Measurements from ENCODE around the gene SOX18. TPM values are rescaled to one million over a fixed set of nuclear protein-coding genes. Genes with fewer than 3 reads are reported as not detected.
"Not testable (repeated sequence)": the region's sequence is repeated elsewhere in the genome, so short reads cannot be mapped to it uniquely, and the experiment has no call there.

Gene SOX18
- polyA plus RNA-seq, 1 donor, result 5.3 TPM

DNA sequence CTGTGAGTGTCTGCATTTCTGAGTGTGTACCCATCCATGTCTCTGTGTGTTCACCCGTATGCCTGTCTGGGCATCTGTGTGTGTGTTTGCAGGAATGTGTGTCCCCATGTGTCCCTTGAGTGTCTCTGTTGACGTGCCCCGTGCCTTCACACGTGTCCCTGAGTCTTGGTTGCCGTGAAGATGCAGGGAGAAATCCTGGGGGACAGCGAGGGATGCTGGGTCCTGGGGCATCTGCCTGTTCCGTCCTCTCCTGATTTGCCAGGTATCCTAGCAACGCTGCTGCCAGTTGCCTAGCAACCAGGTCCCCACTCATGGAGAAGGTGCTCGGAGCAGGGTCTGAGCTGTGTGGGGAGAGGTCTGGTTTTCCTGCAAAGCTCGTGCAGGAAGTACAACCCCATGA, 40.7 kb upstream of the SOX18 start:
- WGBS (ENCODE audit: insufficient coverage, low lambda C conversion rate), result no CpG with 5 or more reads among the region's 10 CpGs
- no peak for DNase-seq
- no peaks in the 10 kb centered on the region for H3K4me1 ChIP-seq (ENCODE audit: control insufficient read depth, insufficient read depth, low read length)

DNA sequence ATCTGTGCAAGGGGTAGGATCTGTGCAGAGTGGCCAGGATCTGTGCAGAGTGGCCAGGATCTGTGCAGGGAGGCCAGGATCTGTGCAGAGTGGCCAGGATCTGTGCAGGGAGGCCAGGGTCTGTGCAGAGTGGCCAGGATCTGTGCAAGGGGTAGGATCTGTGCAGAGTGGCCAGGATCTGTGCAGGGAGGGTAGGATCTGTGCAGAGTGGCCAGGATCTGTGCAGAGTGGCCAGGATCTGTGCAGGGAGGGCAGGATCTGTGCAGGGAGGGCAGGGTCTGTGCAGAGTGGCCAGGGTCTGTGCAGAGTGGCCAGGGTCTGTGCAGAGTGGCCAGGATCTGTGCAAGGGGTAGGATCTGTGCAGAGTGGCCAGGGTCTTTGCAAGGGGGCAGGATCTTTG, 39.1 kb upstream of the SOX18 start:
- H3K9me3 ChIP-seq (ENCODE audit: control insufficient read depth, low read depth, low read length), result not testable (repeated sequence)
- peaks cover 55% of the 10 kb centered on the region for H3K27me3 ChIP-seq (ENCODE audit: control insufficient read depth, insufficient read depth, low read length)

More for the DNA sequence above, 40.7 kb upstream of the SOX18 start:
- no peaks in the 10 kb centered on the region for H3K36me3 ChIP-seq (ENCODE audit: control insufficient read depth, insufficient read depth, low read length)
- peaks cover 41% of the 10 kb centered on the region for H3K27me3 ChIP-seq (ENCODE audit: control insufficient read depth, insufficient read depth, low read length)
- no peak overlapping the region for H3K4me3 ChIP-seq (ENCODE audit: low read length)
- H3K27ac ChIP-seq (ENCODE audit: low read length), result no peak overlapping the region
- no peaks in the 10 kb centered on the region for H3K9me3 ChIP-seq (ENCODE audit: control insufficient read depth, low read depth, low read length)

DNA sequence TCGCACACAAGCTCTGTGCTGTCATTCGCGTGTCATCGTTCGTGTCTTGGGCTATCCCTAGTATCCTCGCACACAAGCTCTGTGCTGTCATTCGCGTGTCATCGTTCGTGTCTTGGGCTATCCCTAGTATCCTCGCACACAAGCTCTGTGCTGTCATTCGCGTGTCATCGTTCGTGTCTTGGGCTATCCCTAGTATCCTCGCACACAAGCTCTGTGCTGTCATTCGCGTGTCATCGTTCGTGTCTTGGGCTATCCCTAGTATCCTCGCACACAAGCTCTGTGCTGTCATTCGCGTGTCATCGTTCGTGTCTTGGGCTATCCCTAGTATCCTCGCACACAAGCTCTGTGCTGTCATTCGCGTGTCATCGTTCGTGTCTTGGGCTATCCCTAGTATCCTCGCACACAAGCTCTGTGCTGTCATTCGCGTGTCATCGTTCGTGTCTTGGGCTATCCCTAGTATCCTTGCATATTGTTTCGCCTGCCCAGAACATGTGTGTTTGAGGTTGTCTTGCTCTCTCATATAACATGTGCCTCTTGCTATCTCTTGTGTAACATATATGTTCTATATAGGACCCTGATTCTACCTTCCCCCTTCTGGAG, 37.9 kb upstream of the SOX18 start:
- H3K27ac ChIP-seq (ENCODE audit: low read length); H3K4me3 ChIP-seq (ENCODE audit: low read length); H3K36me3 ChIP-seq (ENCODE audit: control insufficient read depth, insufficient read depth, low read length); DNase-seq; H3K9me3 ChIP-seq (ENCODE audit: control insufficient read depth, low read depth, low read length): not testable (repeated sequence)
- H3K4me1 ChIP-seq (ENCODE audit: control insufficient read depth, insufficient read depth, low read length), result peaks cover 13% of the 10 kb centered on the region
- WGBS (ENCODE audit: insufficient coverage, low lambda C conversion rate), result no CpG with 5 or more reads among the region's 36 CpGs
- H3K27me3 ChIP-seq (ENCODE audit: control insufficient read depth, insufficient read depth, low read length), result peaks cover 57% of the 10 kb centered on the region

More for the DNA sequence above, 39.1 kb upstream of the SOX18 start:
- not testable (repeated sequence) for H3K36me3 ChIP-seq (ENCODE audit: control insufficient read depth, insufficient read depth, low read length); H3K4me3 ChIP-seq (ENCODE audit: low read length); H3K27ac ChIP-seq (ENCODE audit: low read length); H3K4me1 ChIP-seq (ENCODE audit: control insufficient read depth, insufficient read depth, low read length); DNase-seq

DNA sequence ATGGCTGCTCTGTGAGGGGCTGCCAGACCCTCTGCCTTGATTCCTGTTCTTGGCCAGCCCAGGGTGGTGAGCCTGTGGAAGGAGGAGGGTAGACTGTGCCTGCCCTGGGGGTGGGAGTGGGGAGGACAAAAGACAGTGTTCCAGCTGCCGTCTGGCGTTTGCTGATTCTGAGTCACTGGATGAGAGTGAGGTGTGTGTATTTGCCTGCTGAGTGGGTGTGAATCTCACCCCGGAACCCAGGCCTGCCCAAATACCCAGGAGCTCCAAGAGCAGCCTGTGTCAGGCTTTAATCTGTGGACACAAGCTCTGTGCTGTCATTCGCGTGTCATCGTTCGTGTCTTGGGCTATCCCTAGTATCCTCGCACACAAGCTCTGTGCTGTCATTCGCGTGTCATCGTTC, 37.4 kb upstream of the SOX18 start:
- DNase-seq, result no peak
- peaks cover 3% of the 10 kb centered on the region for H3K9me3 ChIP-seq (ENCODE audit: control insufficient read depth, low read depth, low read length)
- H3K4me1 ChIP-seq (ENCODE audit: control insufficient read depth, insufficient read depth, low read length), result peaks cover 13% of the 10 kb centered on the region
- no peak overlapping the region for H3K4me3 ChIP-seq (ENCODE audit: low read length)
- H3K27me3 ChIP-seq (ENCODE audit: control insufficient read depth, insufficient read depth, low read length), result peaks cover 60% of the 10 kb centered on the region
- no peaks in the 10 kb centered on the region for H3K36me3 ChIP-seq (ENCODE audit: control insufficient read depth, insufficient read depth, low read length)
- no peak overlapping the region for H3K27ac ChIP-seq (ENCODE audit: low read length)
- whole genome bisulfite sequencing (ENCODE audit: insufficient coverage, low lambda C conversion rate), result no CpG with 5 or more reads among the region's 11 CpGs

DNA sequence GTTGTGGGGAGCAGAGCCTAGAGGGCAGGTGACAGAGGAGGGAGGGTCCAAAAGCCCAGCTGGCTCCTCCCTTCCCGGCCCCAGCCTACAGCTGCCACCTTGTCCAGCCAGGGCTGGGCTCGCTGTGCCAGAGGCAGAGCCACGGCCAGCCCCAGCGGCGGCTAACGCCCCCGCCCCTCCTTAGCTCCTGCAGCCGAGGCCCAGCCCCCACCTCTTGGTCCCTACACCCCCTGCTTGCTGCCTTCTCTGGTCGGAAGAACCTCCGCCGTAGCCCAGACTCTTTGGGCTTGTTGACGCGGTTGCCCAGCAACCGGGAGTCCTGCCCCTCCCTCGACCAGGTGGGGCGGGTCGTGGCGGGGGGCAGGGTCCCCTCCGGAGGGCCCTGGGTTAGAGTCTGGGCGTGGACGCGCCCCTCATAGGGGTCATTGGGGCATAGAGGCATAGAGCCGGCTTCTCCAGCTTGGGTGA, 35.3 kb upstream of the SOX18 start:
- DNase-seq, result no peak
- WGBS (ENCODE audit: insufficient coverage, low lambda C conversion rate), result no CpG with 5 or more reads among the region's 23 CpGs
- H3K36me3 ChIP-seq (ENCODE audit: control insufficient read depth, insufficient read depth, low read length), result no peaks in the 10 kb centered on the region
- H3K27ac ChIP-seq (ENCODE audit: low read length), result no peak overlapping the region
- peaks cover 76% of the 10 kb centered on the region for H3K27me3 ChIP-seq (ENCODE audit: control insufficient read depth, insufficient read depth, low read length)
- peaks cover 3% of the 10 kb centered on the region for H3K9me3 ChIP-seq (ENCODE audit: control insufficient read depth, low read depth, low read length)
- no peak overlapping the region for H3K4me3 ChIP-seq (ENCODE audit: low read length)
- peaks cover 13% of the 10 kb centered on the region for H3K4me1 ChIP-seq (ENCODE audit: control insufficient read depth, insufficient read depth, low read length)

DNA sequence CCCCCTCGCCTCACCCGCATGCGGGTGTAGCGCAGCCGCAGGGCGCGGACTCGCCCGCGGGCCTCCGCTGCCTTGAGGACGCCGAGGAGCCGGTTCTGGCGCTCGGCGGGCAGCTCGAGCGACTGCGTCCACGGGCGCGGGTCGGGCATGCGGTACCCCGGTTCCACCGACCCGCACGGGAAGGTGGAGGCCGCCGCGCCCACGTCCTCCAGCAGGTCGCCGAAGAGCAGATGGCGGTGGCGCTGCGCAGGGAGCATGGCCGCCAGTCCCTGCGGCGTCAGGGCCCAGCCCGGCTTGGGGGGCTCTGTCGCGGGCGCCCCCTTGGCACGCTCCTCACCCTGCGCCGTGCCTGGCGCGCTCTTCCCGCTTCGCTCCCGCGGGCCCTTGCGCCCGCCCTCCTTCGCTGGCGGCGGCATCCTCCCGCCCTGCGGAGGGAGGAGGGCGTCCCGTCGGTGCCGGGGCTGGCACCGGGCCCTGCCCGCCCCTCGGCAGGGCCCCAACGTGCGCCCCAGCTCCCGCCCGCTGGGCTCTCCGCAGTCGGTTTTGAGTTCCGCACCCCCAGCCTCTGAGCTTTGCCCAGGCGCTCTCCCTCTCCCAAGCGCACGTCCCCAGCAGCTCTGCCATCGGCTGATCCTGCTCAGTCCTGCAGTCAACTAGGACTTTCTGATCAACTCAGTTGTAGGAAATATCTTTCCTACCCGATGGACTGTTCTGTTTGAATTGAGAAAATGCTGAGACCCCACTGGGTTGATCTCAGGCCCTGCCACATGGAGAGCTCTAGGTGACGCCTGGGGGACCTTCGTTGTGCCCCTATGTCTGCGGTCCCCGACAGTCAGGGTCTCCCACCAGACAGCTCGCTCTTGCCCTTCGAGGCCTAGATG, 34.6 kb upstream of the SOX18 start, which contains the start of gene LKAAEAR1:
Gene LKAAEAR1, minus strand, starts transcription at position 595 of the 881 bp plus-strand sequence. Its CDS starts 179 bp downstream, at position 416.
- Histone ChIP-seq H3K36me3 (ENCODE audit: control insufficient read depth, insufficient read depth, low read length) (no peaks in the 10 kb centered on the region), H3K27ac (ENCODE audit: low read length) (no peak within 1 kb of the TSS), H3K27me3 (ENCODE audit: control insufficient read depth, insufficient read depth, low read length) (peaks cover 76% of the 10 kb centered on the region), H3K9me3 (ENCODE audit: control insufficient read depth, low read depth, low read length) (peaks cover 3% of the 10 kb centered on the region), H3K4me1 (ENCODE audit: control insufficient read depth, insufficient read depth, low read length) (peaks cover 18% of the 10 kb centered on the region), H3K4me3 (ENCODE audit: low read length) (peak within 1 kb of the TSS; percentile 18)
- DNase-seq, result peak in 1 of 2 donors; percentile 42
- no CpG with 5 or more reads among the region's 86 CpGs for WGBS (ENCODE audit: insufficient coverage, low lambda C conversion rate)

DNA sequence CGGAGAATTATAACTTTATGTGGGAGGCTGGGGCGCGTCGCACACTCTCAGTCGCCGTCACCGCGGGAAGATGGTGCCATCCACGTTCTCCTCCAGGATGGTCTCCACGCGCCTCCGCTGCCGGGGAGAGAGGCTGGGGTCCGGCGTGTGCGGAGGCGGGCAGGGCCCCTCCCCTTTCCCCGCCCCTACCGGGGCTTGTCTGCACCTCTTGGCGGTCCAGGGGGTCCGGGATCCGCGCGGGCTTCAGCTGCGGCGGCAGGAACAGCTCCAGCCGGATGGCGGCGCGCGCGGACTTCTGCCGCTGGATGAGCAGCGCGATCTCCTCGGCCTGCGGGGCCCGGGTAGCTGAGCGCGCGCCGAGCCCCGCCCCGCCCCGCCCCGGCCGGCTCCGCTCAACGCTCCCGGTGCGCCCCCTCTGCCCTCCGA, 34.0 kb upstream of the SOX18 start:
- H3K4me3 ChIP-seq (ENCODE audit: low read length), result peak overlapping the region; percentile 18
- peaks cover 24% of the 10 kb centered on the region for H3K4me1 ChIP-seq (ENCODE audit: control insufficient read depth, insufficient read depth, low read length)
- H3K27me3 ChIP-seq (ENCODE audit: control insufficient read depth, insufficient read depth, low read length), result peaks cover 76% of the 10 kb centered on the region
- H3K9me3 ChIP-seq (ENCODE audit: control insufficient read depth, low read depth, low read length), result peaks cover 3% of the 10 kb centered on the region
- peak in 1 of 2 donors; percentile 68 for DNase-seq
- H3K36me3 ChIP-seq (ENCODE audit: control insufficient read depth, insufficient read depth, low read length), result no peaks in the 10 kb centered on the region
- H3K27ac ChIP-seq (ENCODE audit: low read length), result no peak overlapping the region
- WGBS (ENCODE audit: insufficient coverage, low lambda C conversion rate), result no CpG with 5 or more reads among the region's 52 CpGs

DNA sequence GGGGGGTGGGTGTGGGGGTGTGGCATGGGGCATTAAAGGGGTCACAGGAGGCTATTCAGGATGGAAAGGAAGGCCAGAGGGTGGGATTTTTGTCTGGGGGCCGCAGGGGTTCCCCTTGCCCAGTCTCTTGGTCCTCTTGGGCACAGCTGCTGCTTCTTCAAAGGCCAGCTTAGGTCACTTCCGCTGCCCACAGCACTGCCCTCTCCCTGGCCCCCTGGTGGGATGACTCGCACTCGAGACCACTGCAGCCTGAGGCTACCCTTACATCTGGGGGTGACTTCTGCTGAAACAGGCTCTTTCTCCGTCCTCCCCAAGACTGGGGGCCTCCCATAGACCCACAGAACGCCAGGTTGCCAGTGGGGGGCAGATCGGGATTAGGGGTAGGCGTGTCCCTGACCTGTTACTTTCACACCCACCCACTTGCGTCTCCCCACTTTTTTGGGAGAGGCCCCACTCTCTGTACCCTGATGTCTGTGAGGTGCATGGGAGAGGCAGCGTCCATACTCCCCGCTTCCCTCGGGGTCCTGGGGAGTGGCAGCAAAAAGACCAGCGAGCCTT, 33.5 kb upstream of the SOX18 start:
- Histone ChIP-seq H3K27ac (ENCODE audit: low read length) (no peak overlapping the region), H3K4me3 (ENCODE audit: low read length) (no peak overlapping the region), H3K27me3 (ENCODE audit: control insufficient read depth, insufficient read depth, low read length) (peaks cover 79% of the 10 kb centered on the region), H3K4me1 (ENCODE audit: control insufficient read depth, insufficient read depth, low read length) (peaks cover 27% of the 10 kb centered on the region), H3K36me3 (ENCODE audit: control insufficient read depth, insufficient read depth, low read length) (no peaks in the 10 kb centered on the region), H3K9me3 (ENCODE audit: control insufficient read depth, low read depth, low read length) (peaks cover 3% of the 10 kb centered on the region)
- no CpG with 5 or more reads among the region's 13 CpGs for WGBS (ENCODE audit: insufficient coverage, low lambda C conversion rate)
- DNase-seq, result no peak

DNA sequence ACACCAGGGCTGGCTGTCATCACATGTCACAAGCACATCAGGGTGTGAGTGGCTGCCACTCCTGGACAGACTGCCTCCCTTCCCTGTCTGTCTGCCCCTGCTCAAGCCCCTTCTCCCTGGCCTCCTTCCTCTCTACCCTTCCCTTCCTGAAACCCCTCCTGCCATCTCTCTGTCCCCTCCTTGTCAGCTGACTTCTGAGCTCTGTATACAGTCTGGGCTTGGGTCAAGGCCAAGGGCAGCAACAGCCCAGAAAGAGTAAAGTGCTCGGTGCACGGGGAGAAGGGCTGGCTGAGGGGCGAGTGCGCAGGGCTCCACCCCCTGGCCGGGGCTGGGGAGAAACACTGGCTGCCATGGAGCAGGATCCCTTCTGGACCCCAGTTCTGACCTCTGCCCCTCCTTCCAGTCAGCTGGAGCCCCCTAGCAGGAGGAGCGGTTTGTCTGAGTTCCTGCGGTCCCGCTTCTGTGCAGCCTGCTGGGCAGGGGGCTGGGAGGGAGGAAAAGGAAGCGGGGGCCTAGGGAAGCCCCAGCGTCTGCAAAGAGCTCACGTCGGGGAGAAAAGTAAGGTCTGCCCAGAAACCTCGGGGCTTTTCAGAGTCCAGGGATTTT, 32.8 kb upstream of the SOX18 start:
- peaks cover 79% of the 10 kb centered on the region for H3K27me3 ChIP-seq (ENCODE audit: control insufficient read depth, insufficient read depth, low read length)
- H3K9me3 ChIP-seq (ENCODE audit: control insufficient read depth, low read depth, low read length), result peaks cover 3% of the 10 kb centered on the region
- WGBS (ENCODE audit: insufficient coverage, low lambda C conversion rate), result no CpG with 5 or more reads among the region's 13 CpGs
- peaks cover 27% of the 10 kb centered on the region for H3K4me1 ChIP-seq (ENCODE audit: control insufficient read depth, insufficient read depth, low read length)
- DNase-seq, result no peak
- no peaks in the 10 kb centered on the region for H3K36me3 ChIP-seq (ENCODE audit: control insufficient read depth, insufficient read depth, low read length)
- no peak overlapping the region for H3K4me3 ChIP-seq (ENCODE audit: low read length)
- H3K27ac ChIP-seq (ENCODE audit: low read length), result no peak overlapping the region

DNA sequence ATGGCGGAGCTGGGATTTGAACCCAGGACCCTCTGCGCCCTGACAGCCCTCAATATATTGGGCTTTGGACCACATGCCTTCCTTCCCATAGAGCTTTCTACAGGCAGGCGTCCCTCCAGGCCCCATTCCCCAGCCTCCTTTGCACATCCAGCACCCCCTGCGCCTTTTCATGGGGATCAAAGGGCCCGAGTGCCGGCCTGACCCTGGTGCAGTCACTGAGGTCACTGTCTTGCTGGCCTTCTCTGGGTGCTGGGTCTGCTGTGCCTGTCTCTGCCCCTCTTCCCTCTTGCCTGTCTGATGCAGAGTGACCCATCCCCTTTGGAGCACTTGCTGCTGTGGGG, 32.2 kb upstream of the SOX18 start:
- Histone ChIP-seq H3K36me3 (ENCODE audit: control insufficient read depth, insufficient read depth, low read length) (no peaks in the 10 kb centered on the region), H3K27ac (ENCODE audit: low read length) (no peak overlapping the region), H3K9me3 (ENCODE audit: control insufficient read depth, low read depth, low read length) (peaks cover 3% of the 10 kb centered on the region), H3K27me3 (ENCODE audit: control insufficient read depth, insufficient read depth, low read length) (peaks cover 76% of the 10 kb centered on the region), H3K4me3 (ENCODE audit: low read length) (no peak overlapping the region), H3K4me1 (ENCODE audit: control insufficient read depth, insufficient read depth, low read length) (peaks cover 27% of the 10 kb centered on the region)
- WGBS (ENCODE audit: insufficient coverage, low lambda C conversion rate), result no CpG with 5 or more reads among the region's 6 CpGs
- no peak for DNase-seq

All from large intestine (tissue), 3 donors.